Hematopoietic multipotent progenitor cell treated with erythropoietin and hydrocortisone succinate and interleukin-3 and kit ligand, for 15 days (in vitro differentiated cells): ENCODE measurements around the gene ANKS1A.
"Not testable (repeated sequence)": the region's sequence is repeated elsewhere in the genome, so short reads cannot be mapped to it uniquely, and the experiment has no call there.

ENCODE experiments used
- DNase-seq: peaks from one replicate; pipeline ENCODE4 v3.0.0-alpha.2; 2015; ENCODE audit warnings: low spot score

The ANKS1A gene

GRCh38 chr6:34884073-34884472 lies 5.0 kb upstream of the ANKS1A start:
- not testable (repeated sequence) for DNase-seq

- no peak for DNase-seq
Observed at GRCh38 chr6:34884996-34885395, 4.1 kb upstream of the ANKS1A start.

GRCh38 chr6:34885837-34886236 lies 3.2 kb upstream of the ANKS1A start:
- not testable (repeated sequence) for DNase-seq

GRCh38 chr6:34887753-34888513 lies 1.1 kb upstream of the ANKS1A start, which contains the start of gene TAF11:
TSS of gene TAF11 (minus strand) at chr6:34888042. CDS start at chr6:34887957, 85 bp downstream.
- DNase-seq: peak; percentile 91

- DNase-seq: no peak
Observed at GRCh38 chr6:34888514-34888856, 570 bp upstream of the ANKS1A start.

GRCh38 chr6:34890533-34890925 lies 1.5 kb downstream of the ANKS1A start:
- no peak for DNase-seq

- DNase-seq: no peak
Observed at GRCh38 chr6:34891296-34891695, 2.2 kb downstream of the ANKS1A start.

- DNase-seq: no peak
Observed at GRCh38 chr6:34894693-34895092, 5.6 kb downstream of the ANKS1A start.

GRCh38 chr6:34897130-34897529 lies 8.1 kb downstream of the ANKS1A start:
- no peak for DNase-seq

GRCh38 chr6:34897716-34898115 lies 8.7 kb downstream of the ANKS1A start:
- DNase-seq: no peak

GRCh38 chr6:34899748-34900147 lies 10.7 kb downstream of the ANKS1A start:
- DNase-seq: not testable (repeated sequence)

GRCh38 chr6:34900321-34901031 lies 11.4 kb downstream of the ANKS1A start:
- DNase-seq: no peak

- DNase-seq: no peak
Observed at GRCh38 chr6:34901930-34902329, 12.9 kb downstream of the ANKS1A start.

- no peak for DNase-seq
Observed at GRCh38 chr6:34904990-34905613, 16.0 kb downstream of the ANKS1A start.

- no peak for DNase-seq
Observed at GRCh38 chr6:34906826-34907225, 17.8 kb downstream of the ANKS1A start.

GRCh38 chr6:34908194-34908593 lies 19.1 kb downstream of the ANKS1A start:
- DNase-seq: no peak

GRCh38 chr6:34909320-34909883 lies 20.3 kb downstream of the ANKS1A start:
- DNase-seq: no peak

GRCh38 chr6:34911822-34912221 lies 22.8 kb downstream of the ANKS1A start:
- DNase-seq: no peak

- DNase-seq: no peak
Observed at GRCh38 chr6:34912715-34913464, 23.8 kb downstream of the ANKS1A start.

- no peak for DNase-seq
Observed at GRCh38 chr6:34914358-34914757, 25.3 kb downstream of the ANKS1A start.

- DNase-seq: no peak
Observed at GRCh38 chr6:34916348-34916967, 27.4 kb downstream of the ANKS1A start.
